ENCODE results near the gene OGFR.

- TF ChIP-seq POLR2AphosphoS5 (IDR thresholded peaks at IDR 0.05; ENCODE audit: insufficient read depth in 1 of 2, low read depth in 1 of 2), result no peak
- no peak for TF ChIP-seq CTCF (IDR thresholded peaks at IDR 0.05)
Observed at GRCh38 chr20:62765432-62766070, 39.1 kb upstream of the OGFR start.

Measured in vagina (tissue), 2 donors.